Measurements from ENCODE around the gene RASAL2.

- TF ChIP-seq NFE2L2 (IDR thresholded peaks at IDR 0.05; ENCODE audit: low read depth, low read length) (no peak), POLR2A (IDR thresholded peaks at IDR 0.05; ENCODE audit: low read depth, low read length) (no peak), CTCF (conservative IDR thresholded peaks at IDR 0.05; ENCODE audit: low read depth, low read length) (no peak), ELK1 (IDR thresholded peaks at IDR 0.05; ENCODE audit: borderline replicate concordance, low read depth, low read length) (no peak), USF2 (IDR thresholded peaks at IDR 0.05; ENCODE audit: low read depth, low read length) (no peak)
Measured at GRCh38 chr1:178494569-178494971, 400.7 kb downstream of the RASAL2 start.
